GM12892 (cell line): ENCODE measurements around the gene VEGFD.

Source experiments
- POLR2A ChIP-seq: IDR thresholded peaks from 2 replicates; pipeline ENCODE4 v1.6.1; 2011; ENCODE audit warnings: low read depth, low read length, control low read depth
- TAF1 ChIP-seq: IDR thresholded peaks from 2 replicates; pipeline ENCODE4 v1.6.1; 2011; ENCODE audit warnings: low read depth, mild to moderate bottlenecking, control low read depth, low read length, borderline replicate concordance

GRCh38 chrX:15328821-15329220 is 55.4 kb downstream of the VEGFD start:
- TF ChIP-seq POLR2A (no peak), TAF1 (no peak)
